ENCODE measurements around the gene ZMIZ1.
A peak's percentile ranks its signal among the peaks of the same experiment; 100 is the strongest.
"Not testable (repeated sequence)": the region's sequence is repeated elsewhere in the genome, so short reads cannot be mapped to it uniquely, and the experiment has no call there.

Gene ZMIZ1

GRCh38 chr10:79274279-79275104 is 205.7 kb downstream of the ZMIZ1 start:
- no peak for DNase-seq

- DNase-seq, result no peak
Observed at GRCh38 chr10:79275105-79275430, 206.3 kb downstream of the ZMIZ1 start.

DNA sequence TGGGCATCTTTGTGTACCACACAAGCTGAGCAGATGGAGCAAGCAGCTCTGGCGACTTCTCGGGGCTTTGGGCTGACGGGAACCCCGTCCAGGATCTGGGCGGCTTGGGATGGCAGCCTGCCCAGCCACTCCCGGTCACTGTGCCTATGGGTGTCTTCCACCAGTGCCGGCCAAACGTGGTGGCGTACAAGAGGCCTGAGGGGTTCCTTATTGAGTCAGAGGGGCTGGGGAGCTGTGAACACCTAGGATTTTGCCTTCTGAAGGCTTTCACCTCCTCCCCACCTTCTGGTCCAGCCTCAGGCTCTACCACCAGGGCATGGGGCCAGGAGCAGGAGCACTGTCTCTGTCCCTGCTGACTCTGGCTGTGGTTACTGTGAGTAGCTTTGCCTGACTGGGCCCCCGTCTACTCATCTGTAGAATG is 206.7 kb downstream of the ZMIZ1 start:
- DNase-seq, result no peak

GRCh38 chr10:79277579-79278269 is 209.0 kb downstream of the ZMIZ1 start:
- no peak for DNase-seq

GRCh38 chr10:79279047-79279446 is 210.3 kb downstream of the ZMIZ1 start:
- not testable (repeated sequence) for DNase-seq

DNA sequence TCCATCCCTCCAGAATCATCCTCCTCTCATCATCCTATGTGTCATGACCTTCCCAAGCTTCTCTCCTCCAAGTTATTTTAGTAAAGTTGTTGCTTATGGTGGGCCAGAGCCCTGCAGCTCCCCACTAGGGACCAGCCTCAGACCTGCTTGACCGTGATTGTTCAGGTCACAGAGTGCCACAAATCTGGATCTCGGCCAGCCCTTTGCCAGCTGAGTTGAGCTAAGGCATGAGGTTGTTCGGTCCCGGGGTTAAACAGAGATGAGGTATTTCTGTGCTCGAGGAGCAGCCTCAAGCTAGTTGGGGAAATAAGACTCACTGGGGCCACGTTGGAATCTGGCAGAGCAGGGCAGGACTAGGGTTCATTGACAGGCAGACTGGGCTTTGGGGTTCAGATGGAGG is 212.2 kb downstream of the ZMIZ1 start:
- no peak for DNase-seq

GRCh38 chr10:79282388-79282787 is 213.6 kb downstream of the ZMIZ1 start:
- no peak for DNase-seq

GRCh38 chr10:79283616-79284015 is 214.8 kb downstream of the ZMIZ1 start:
- DNase-seq, result no peak

DNA sequence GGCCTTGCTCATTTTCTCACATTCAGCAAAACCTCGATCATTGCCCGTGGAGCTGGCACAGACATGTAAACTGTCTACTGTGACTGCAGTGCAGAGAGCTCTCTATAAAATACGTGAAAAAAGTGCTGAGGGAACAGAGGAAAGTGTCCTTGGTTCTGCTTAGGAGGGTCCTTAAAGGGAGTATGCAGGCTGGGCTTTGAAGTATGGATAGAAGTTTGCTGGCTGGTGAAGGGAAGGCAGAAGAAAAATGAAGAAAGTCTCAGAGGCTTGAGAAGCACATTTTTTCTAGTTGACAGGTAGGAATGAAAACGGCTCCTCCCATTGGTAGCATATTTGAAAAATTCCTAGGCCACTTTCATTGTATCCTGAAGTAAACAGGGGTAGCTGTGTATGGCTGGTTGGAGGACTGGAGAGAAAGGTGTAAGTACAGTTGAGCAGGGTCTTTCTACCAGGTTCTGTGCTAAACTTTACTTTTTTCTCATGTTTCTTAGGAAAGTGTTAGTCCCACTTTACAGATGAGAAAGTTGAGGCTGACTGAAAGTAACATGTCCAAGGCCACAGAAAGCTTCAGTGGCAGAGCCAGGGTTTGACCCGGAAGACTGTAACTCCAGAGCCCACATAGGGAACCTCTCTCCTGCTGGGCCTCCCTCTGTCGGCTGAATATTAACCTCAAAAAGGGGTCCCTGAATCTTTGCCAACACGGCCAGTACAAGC is 215.5 kb downstream of the ZMIZ1 start:
- no peak for DNase-seq

- no peak for DNase-seq
Observed at GRCh38 chr10:79285315-79286197, 216.8 kb downstream of the ZMIZ1 start.

GRCh38 chr10:79286318-79286951 is 217.7 kb downstream of the ZMIZ1 start:
- DNase-seq, result peak; percentile 78

GRCh38 chr10:79287973-79288723 is 219.4 kb downstream of the ZMIZ1 start:
- no peak for DNase-seq

DNA sequence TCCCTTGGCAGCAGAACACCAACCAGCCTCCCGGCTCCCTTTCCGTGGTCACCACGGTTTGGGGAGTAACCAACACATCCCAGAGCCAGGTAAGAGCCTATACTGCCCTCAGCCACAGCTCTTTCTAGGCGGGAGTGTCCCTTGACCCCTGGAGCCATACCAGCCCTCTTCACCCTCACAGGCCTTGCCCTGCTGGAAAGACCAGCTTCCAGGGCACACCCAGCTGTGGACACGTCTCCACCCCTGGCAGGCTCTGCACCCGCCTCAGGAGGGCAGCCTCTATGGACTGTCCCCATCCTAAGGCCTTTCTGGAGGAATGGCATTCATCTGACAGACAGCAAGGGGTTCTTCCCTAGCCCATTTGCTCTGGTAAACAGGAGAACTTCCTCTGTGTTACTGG is 221.0 kb downstream of the ZMIZ1 start:
- DNase-seq, result no peak

GRCh38 chr10:79292026-79292766 is 223.4 kb downstream of the ZMIZ1 start:
- DNase-seq, result no peak

DNA sequence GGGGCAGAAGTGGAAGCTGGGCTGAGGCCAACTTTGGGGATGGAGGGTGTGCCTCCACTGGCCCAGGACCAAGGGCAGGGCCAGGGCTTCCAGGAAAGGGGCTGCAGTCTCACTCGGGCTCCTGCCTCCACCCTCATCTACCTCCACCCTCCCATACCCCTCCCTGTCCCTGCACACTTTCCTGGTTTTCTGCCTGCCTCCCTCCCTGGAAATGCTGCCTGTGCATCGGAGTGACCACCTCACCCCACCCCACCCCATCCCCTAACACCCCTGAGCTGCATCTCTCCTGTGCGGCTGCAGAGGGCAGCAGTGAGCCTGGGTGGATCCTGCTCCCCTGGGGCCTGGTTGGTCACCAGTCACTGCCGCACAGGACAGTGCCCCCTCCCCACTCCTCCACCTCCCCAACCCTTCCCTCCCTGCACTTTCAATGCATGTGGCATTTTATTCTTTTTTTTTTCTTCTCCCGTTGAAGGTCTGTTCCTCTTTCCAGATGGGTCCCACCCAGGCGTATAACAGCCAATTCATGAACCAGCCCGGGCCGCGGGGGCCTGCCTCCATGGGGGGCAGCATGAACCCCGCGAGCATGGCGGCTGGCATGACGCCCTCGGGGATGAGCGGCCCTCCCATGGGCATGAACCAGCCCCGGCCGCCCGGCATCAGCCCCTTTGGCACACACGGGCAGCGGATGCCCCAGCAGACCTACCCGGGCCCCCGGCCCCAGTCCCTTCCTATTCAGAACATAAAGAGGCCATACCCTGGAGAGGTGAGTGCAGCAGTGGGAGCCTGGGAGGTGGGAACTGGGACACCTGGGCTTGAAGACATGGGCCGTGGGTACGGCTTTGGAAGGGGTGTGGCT is 224.4 kb downstream of the ZMIZ1 start:
- no peak for DNase-seq

GRCh38 chr10:79293841-79294581 is 225.2 kb downstream of the ZMIZ1 start:
- no peak for DNase-seq

- no peak for DNase-seq
Observed at GRCh38 chr10:79295563-79295962, 226.8 kb downstream of the ZMIZ1 start.

- DNase-seq, result no peak
Observed at GRCh38 chr10:79296431-79296830, 227.7 kb downstream of the ZMIZ1 start.
